CD4-positive, alpha-beta T cell (primary cell): ENCODE measurements around the gene GDA. TPM values are rescaled to one million over a fixed set of nuclear protein-coding genes. Genes with fewer than 3 reads are reported as not detected.

Source experiments
- ATAC-seq: fragments of 200-7000 bp; cut with Tn5 transposase; one replicate; pipeline ENCODE4 v1.10.0; 2022; ENCODE audit warnings: mild to moderate bottlenecking; ENCODE audit not compliant: poor library complexity
- CTCF ChIA-PET: fragments of 350-600 bp; sonication (Branson Sonifier 250); formaldehyde crosslinking; loops from one replicate; lab custom pipeline; 2021; ENCODE audit warnings: antibody characterized with exemption, inconsistent platforms; lab: Charles Lee
- POLR2A ChIA-PET: fragments of 350-600 bp; sonication (Branson Sonifier 250); formaldehyde crosslinking; loops from one replicate; lab custom pipeline; 2021; ENCODE audit warnings: antibody characterized with exemption, inconsistent platforms; lab: Charles Lee
- DNase-seq, 14 experiments: peaks; one replicate each; pipeline ENCODE4 v3.0.0-alpha.2; 2013 to 2020; ENCODE audit warnings: mixed read lengths in 2 of 14
- H3K27ac ChIP-seq, 2 donors: one replicate each; pipeline versions ENCODE4 v1.5.1 to v1.7.0; 2013; ENCODE audit warnings: low read length in 2 of 2, low read depth in 1 of 2, mild to moderate bottlenecking in 1 of 2
- H3K27me3 ChIP-seq, 2 experiments: 1 replicate in 1 of 2; 2 replicates in 1 of 2; pipeline versions ENCODE4 v1.6.1 to v1.7.0; 2013; ENCODE audit warnings: low read length in 2 of 2, control low read depth in 1 of 2, mild to moderate bottlenecking in 1 of 2, moderate library complexity in 1 of 2; ENCODE audit not compliant: insufficient read depth in 2 of 2, control insufficient read depth in 1 of 2
- H3K36me3 ChIP-seq: one replicate; pipeline ENCODE4 v1.6.1; 2013; ENCODE audit warnings: low read length, control low read depth; ENCODE audit not compliant: insufficient read depth
- H3K4me1 ChIP-seq: one replicate; pipeline ENCODE4 v1.6.1; 2013; ENCODE audit warnings: low read length, control low read depth; ENCODE audit not compliant: insufficient read depth
- H3K4me3 ChIP-seq: one replicate; pipeline ENCODE4 v1.5.1; 2013; ENCODE audit warnings: mild to moderate bottlenecking, low read length, moderate library complexity
- H3K9me3 ChIP-seq, 2 experiments: 1 replicate in 1 of 2; 2 replicates in 1 of 2; pipeline versions ENCODE4 v1.6.1 to v1.7.0; 2013; ENCODE audit warnings: low read length in 2 of 2, mild to moderate bottlenecking in 2 of 2, control low read depth in 1 of 2, moderate library complexity in 1 of 2; ENCODE audit not compliant: control insufficient read depth in 1 of 2, insufficient read depth in 1 of 2
- H3K27ac Mint-ChIP-seq: one replicate; pipeline ENCODE4 v1.8.0; 2020; ENCODE audit warnings: mixed read lengths
- H3K27me3 Mint-ChIP-seq: one replicate; pipeline ENCODE4 v1.8.0; 2021; ENCODE audit warnings: mixed read lengths
- H3K36me3 Mint-ChIP-seq: one replicate; pipeline ENCODE4 v1.8.0; 2021; ENCODE audit warnings: low read depth, mixed read lengths
- H3K4me1 Mint-ChIP-seq: one replicate; pipeline ENCODE4 v1.8.0; 2021; ENCODE audit warnings: low read depth, mixed read lengths
- H3K4me3 Mint-ChIP-seq: one replicate; pipeline ENCODE4 v1.8.0; 2020; ENCODE audit warnings: mild to moderate bottlenecking, mixed read lengths
- H3K9me3 Mint-ChIP-seq: one replicate; pipeline ENCODE4 v1.8.0; 2020; ENCODE audit warnings: mixed read lengths
- CTCF ChIP-seq: fragments of 200-600 bp; IDR thresholded peaks from one replicate; pipeline ENCODE4 v1.8.0; 2022; ENCODE audit warnings: antibody characterized with exemption, mild to moderate bottlenecking
- intact Hi-C, 2 experiments: fragments of 100-400 bp; cut with DNase I in 1 of 2; cut with micrococcal nuclease in 1 of 2; formaldehyde crosslinking; loops; one replicate each; pipeline versions ENCODE4 v1.15.1 to v1.9.0; 2023 to 2025; cut with DNase I, micrococcal nuclease
- total RNA-seq, 174 experiments: library from RNA in 2 of 174; stranded (reverse) in 2 of 174; gene quantifications; one replicate each; pipeline ENCODE4 v1.2.3 and lab custom pipeline; 2021 to 2026

Gene GDA
- total RNA-seq, 2 experiments from 2014 or later = not detected

GRCh38 chr9:72257814-72258213, 108.6 kb downstream of the GDA start:
- no peak for TF ChIP-seq CTCF
- peaks cover 50% of the 10 kb centered on the region for H3K27me3 Mint-ChIP-seq

GRCh38 chr9:72262063-72262462, 112.8 kb downstream of the GDA start:
- Histone ChIP-seq H3K27me3 (peaks cover 4 to 14% of the 10 kb centered on the region in 2 experiments), H3K27ac (no peak overlapping the region), H3K4me3 (no peak overlapping the region), H3K9me3 (no peaks in the 10 kb centered on the region), H3K4me1 (no peaks in the 10 kb centered on the region), H3K36me3 (no peaks in the 10 kb centered on the region)
- Mint-ChIP-seq H3K36me3 (no peaks in the 10 kb centered on the region), H3K27ac (no peak overlapping the region), H3K27me3 (peaks cover 25% of the 10 kb centered on the region), H3K4me1 (no peaks in the 10 kb centered on the region), H3K9me3 (no peaks in the 10 kb centered on the region), H3K4me3 (no peak overlapping the region)
- ChIA-PET POLR2A (no interaction called here), CTCF (no interaction called here)
- no peak for ATAC-seq
- DNase-seq = no peak
- TF ChIP-seq CTCF = no peak
- intact Hi-C loops = no loop called here

More at GRCh38 chr9:72257814-72258213, 108.6 kb downstream of the GDA start:
- H3K4me3 ChIP-seq = no peak overlapping the region
- no peak overlapping the region for H3K27ac ChIP-seq
- H3K27me3 ChIP-seq = peaks cover 5 to 12% of the 10 kb centered on the region in 2 experiments
- no peak for ATAC-seq
- H3K9me3 Mint-ChIP-seq = no peaks in the 10 kb centered on the region
- no peaks in the 10 kb centered on the region for H3K36me3 ChIP-seq
- no peaks in the 10 kb centered on the region for H3K4me1 Mint-ChIP-seq
- H3K36me3 Mint-ChIP-seq = no peaks in the 10 kb centered on the region
- intact Hi-C loops = no loop called here
- no peaks in the 10 kb centered on the region for H3K4me1 ChIP-seq
- no peak overlapping the region for H3K4me3 Mint-ChIP-seq
- no peak overlapping the region for H3K27ac Mint-ChIP-seq
- POLR2A ChIA-PET = no interaction called here
- CTCF ChIA-PET = interaction anchor here (1.0 kb wide), 1 partner anchor 10 kb away, joined by 3 read pairs; no protein-coding TSS in a partner anchor
- no peak for DNase-seq
- no peaks in the 10 kb centered on the region for H3K9me3 ChIP-seq

- no peaks in the 10 kb centered on the region for H3K9me3 ChIP-seq
- no peaks in the 10 kb centered on the region for H3K4me1 Mint-ChIP-seq
- no peaks in the 10 kb centered on the region for H3K4me1 ChIP-seq
- H3K4me3 ChIP-seq = no peak overlapping the region
- CTCF ChIA-PET = no interaction called here
- intact Hi-C loops = no loop called here
- ATAC-seq = no peak
- POLR2A ChIA-PET = no interaction called here
- H3K27me3 ChIP-seq = peaks cover 0 to 6% of the 10 kb centered on the region in 2 experiments
- H3K36me3 ChIP-seq = no peaks in the 10 kb centered on the region
- no peak overlapping the region for H3K27ac ChIP-seq
- H3K4me3 Mint-ChIP-seq = no peak overlapping the region
- no peak overlapping the region for H3K27ac Mint-ChIP-seq
- peaks cover 14% of the 10 kb centered on the region for H3K27me3 Mint-ChIP-seq
- no peaks in the 10 kb centered on the region for H3K9me3 Mint-ChIP-seq
- no peak for DNase-seq
- TF ChIP-seq CTCF = no peak
- H3K36me3 Mint-ChIP-seq = no peaks in the 10 kb centered on the region
Observed at GRCh38 chr9:72263572-72263971, 114.3 kb downstream of the GDA start.
